Mesendoderm (in vitro differentiated cells): ENCODE measurements around the gene FMN1.

Source experiments
- DNase-seq: peaks from one replicate; pipeline ENCODE4 v3.0.0; 2013
- H2AK5ac ChIP-seq: 2 replicates; pipeline ENCODE4 v1.6.1; 2013; ENCODE audit warnings: low read length, inconsistent platforms
- H2BK120ac ChIP-seq: 2 replicates; pipeline ENCODE4 v1.6.1; 2013; ENCODE audit warnings: low read depth, mild to moderate bottlenecking, low read length, moderate library complexity, mixed read lengths
- H2BK15ac ChIP-seq: replicated peaks from 2 replicates; pipeline ENCODE4 v1.6.1; 2013; ENCODE audit warnings: low read depth, mild to moderate bottlenecking, moderate library complexity
- H2BK5ac ChIP-seq: 2 replicates; pipeline ENCODE4 v1.6.1; 2013; ENCODE audit warnings: low read length, inconsistent platforms
- H3K18ac ChIP-seq: 2 replicates; pipeline ENCODE4 v1.6.1; 2013; ENCODE audit warnings: mild to moderate bottlenecking, low read length, mixed read lengths
- H3K23ac ChIP-seq: one replicate; pipeline ENCODE4 v1.6.1; 2013; ENCODE audit warnings: low read length
- H3K27ac ChIP-seq: 2 replicates; pipeline ENCODE4 v1.5.1; 2013; ENCODE audit warnings: low read depth, mild to moderate bottlenecking, inconsistent platforms, low read length, moderate library complexity
- H3K27me3 ChIP-seq: 2 replicates; pipeline ENCODE4 v1.6.1; 2013; ENCODE audit warnings: low read length, control low read depth, mild to moderate bottlenecking, inconsistent platforms; ENCODE audit not compliant: insufficient read depth, poor library complexity
- H3K36me3 ChIP-seq: 2 replicates; pipeline ENCODE4 v1.6.1; 2013; ENCODE audit warnings: low read length, inconsistent platforms; ENCODE audit not compliant: control insufficient read depth, insufficient read depth
- H3K4ac ChIP-seq: one replicate; pipeline ENCODE4 v1.6.1; 2013; ENCODE audit warnings: low read depth, mild to moderate bottlenecking, low read length, moderate library complexity
- H3K4me1 ChIP-seq: 2 replicates; pipeline ENCODE4 v1.6.1; 2013; ENCODE audit warnings: low read depth, low read length, inconsistent platforms; ENCODE audit not compliant: control insufficient read depth
- H3K4me2 ChIP-seq: 2 replicates; pipeline ENCODE4 v1.6.1; 2013; ENCODE audit warnings: low read length
- H3K4me3 ChIP-seq: 2 replicates; pipeline ENCODE4 v1.5.1; 2013; ENCODE audit warnings: mild to moderate bottlenecking, low read length
- H3K56ac ChIP-seq: one replicate; pipeline ENCODE4 v1.6.1; 2013; ENCODE audit warnings: low read length
- H3K79me1 ChIP-seq: 2 replicates; pipeline ENCODE4 v1.6.1; 2013; ENCODE audit warnings: low read length, inconsistent platforms
- H3K79me2 ChIP-seq: 2 replicates; pipeline ENCODE4 v1.6.1; 2013; ENCODE audit warnings: mild to moderate bottlenecking, low read length; ENCODE audit not compliant: control insufficient read depth, insufficient read depth
- H3K9ac ChIP-seq: 2 replicates; pipeline ENCODE4 v1.6.1; 2013; ENCODE audit warnings: low read length, inconsistent platforms
- H4K5ac ChIP-seq: one replicate; pipeline ENCODE4 v1.6.1; 2013; ENCODE audit warnings: low read length
- H4K8ac ChIP-seq: one replicate; pipeline ENCODE4 v1.6.1; 2013; ENCODE audit warnings: low read depth, mild to moderate bottlenecking, control low read depth, low read length, moderate library complexity
- WGBS: extraction: QIAGEN DNeasy Blood & Tissue Kit; methylation state at CpG from one replicate; pipeline ENCODE4 v1.1.7; 2013; ENCODE audit warnings: low lambda C conversion rate, missing lambda C conversion rate; ENCODE audit not compliant: insufficient coverage; ENCODE audit errors: extremely low coverage; 5-methylcytosine and 5-hydroxymethylcytosine counted together

FMN1 gene

DNA sequence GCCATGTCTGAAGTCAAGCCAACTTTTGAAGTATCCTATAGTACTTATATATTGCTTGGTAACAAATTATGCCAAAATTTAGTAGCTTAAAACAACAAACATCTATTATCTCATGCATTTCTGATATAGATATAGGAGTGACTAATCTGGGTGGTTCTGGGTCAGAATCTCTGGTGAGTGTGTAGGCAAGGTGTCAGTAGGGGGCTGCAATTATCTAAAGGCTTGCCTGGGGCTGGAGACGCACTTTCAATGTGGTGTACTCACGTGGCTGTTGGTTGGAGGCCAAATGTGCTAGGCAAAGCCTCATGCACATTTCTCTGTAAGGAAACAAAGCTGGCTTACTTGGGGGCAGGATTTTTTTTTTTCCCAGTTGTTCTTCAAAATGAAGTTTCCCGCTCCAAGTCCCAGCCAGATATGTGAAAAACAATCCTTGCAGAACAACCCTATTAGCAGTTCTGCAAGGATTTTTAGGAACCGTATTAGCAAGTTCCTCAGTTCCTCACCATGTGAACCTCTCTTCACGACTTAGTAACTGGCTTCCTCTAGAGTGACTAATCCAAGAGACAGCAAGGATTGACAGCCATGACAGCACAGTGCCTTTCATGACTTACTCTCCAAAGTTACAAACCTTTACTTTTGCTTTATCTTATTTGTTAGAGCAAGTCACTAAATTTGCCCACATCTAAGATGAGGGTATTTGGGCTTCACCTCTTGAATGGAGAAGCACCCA lies 450.9 kb downstream of the FMN1 start:
- H4K8ac ChIP-seq: no peak overlapping the region
- no peak overlapping the region for H2BK5ac ChIP-seq
- no peak overlapping the region for H3K56ac ChIP-seq
- no peak overlapping the region for H2BK120ac ChIP-seq
- no peak overlapping the region for H3K23ac ChIP-seq
- H3K27me3 ChIP-seq: no peaks in the 10 kb centered on the region
- no peak overlapping the region for H3K4me3 ChIP-seq
- H2AK5ac ChIP-seq: no peak overlapping the region
- no CpG with 5 or more reads among the region's 5 CpGs for WGBS
- H3K79me1 ChIP-seq: no peaks in the 10 kb centered on the region
- no peaks in the 10 kb centered on the region for H3K79me2 ChIP-seq
- H3K4me2 ChIP-seq: no peak overlapping the region
- H3K9ac ChIP-seq: no peak overlapping the region
- no peak for DNase-seq
- no peaks in the 10 kb centered on the region for H3K36me3 ChIP-seq
- H3K4ac ChIP-seq: no peak overlapping the region
- no peaks in the 10 kb centered on the region for H3K4me1 ChIP-seq
- H4K5ac ChIP-seq: no peak overlapping the region
- H2BK15ac ChIP-seq: no peak overlapping the region
- no peak overlapping the region for H3K27ac ChIP-seq
- H3K18ac ChIP-seq: no peak overlapping the region

GRCh38 chr15:32739522-32740063 lies 454.9 kb downstream of the FMN1 start:
- no peak for DNase-seq
- no peaks in the 10 kb centered on the region for H3K79me1 ChIP-seq
- no peaks in the 10 kb centered on the region for H3K79me2 ChIP-seq
- H3K18ac ChIP-seq: no peak overlapping the region
- H3K23ac ChIP-seq: no peak overlapping the region
- H2BK15ac ChIP-seq: no peak overlapping the region
- no CpG with 5 or more reads among the region's 1 CpG for WGBS
- H3K4me2 ChIP-seq: no peak overlapping the region
- no peak overlapping the region for H2BK120ac ChIP-seq
- H3K4ac ChIP-seq: no peak overlapping the region
- H2AK5ac ChIP-seq: no peak overlapping the region
- H3K36me3 ChIP-seq: no peaks in the 10 kb centered on the region
- no peak overlapping the region for H3K27ac ChIP-seq
- no peak overlapping the region for H4K8ac ChIP-seq
- no peak overlapping the region for H2BK5ac ChIP-seq
- H3K4me3 ChIP-seq: no peak overlapping the region
- no peaks in the 10 kb centered on the region for H3K27me3 ChIP-seq
- no peak overlapping the region for H3K56ac ChIP-seq
- no peak overlapping the region for H3K9ac ChIP-seq
- no peak overlapping the region for H4K5ac ChIP-seq
- H3K4me1 ChIP-seq: no peaks in the 10 kb centered on the region

DNA sequence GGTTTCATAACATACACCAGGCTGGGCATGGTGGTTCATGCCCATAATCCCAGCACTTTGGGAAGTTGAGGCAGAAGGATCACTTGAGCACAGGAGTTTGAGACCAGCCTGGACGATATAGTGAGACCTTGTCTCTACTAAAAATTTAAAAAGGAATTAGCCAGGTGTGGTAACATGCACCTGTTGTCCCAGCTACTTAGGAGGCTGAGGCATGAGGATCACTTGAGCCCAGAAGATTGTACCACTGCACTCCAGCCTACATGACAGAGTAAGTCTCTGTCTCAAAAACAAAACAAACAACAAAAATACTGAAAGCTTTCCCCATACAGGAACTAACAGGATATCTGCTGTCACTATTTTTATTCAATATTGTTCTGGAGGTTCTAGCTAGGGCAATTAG lies 455.8 kb downstream of the FMN1 start:
- Histone ChIP-seq H3K79me1 (no peaks in the 10 kb centered on the region), H4K5ac (no peak overlapping the region), H3K36me3 (no peaks in the 10 kb centered on the region), H3K9ac (no peak overlapping the region), H3K4me2 (no peak overlapping the region), H3K4me3 (no peak overlapping the region), H3K18ac (no peak overlapping the region), H3K27ac (no peak overlapping the region), H2AK5ac (no peak overlapping the region), H3K56ac (no peak overlapping the region), H2BK120ac (no peak overlapping the region), H3K4me1 (no peaks in the 10 kb centered on the region), H2BK5ac (no peak overlapping the region), H3K4ac (no peak overlapping the region), H3K79me2 (no peaks in the 10 kb centered on the region), H3K23ac (no peak overlapping the region), H4K8ac (no peak overlapping the region), H2BK15ac (no peak overlapping the region), H3K27me3 (no peaks in the 10 kb centered on the region)
- no peak for DNase-seq
- no CpG with 5 or more reads among the region's 1 CpG for WGBS

GRCh38 chr15:32737304-32737703 lies 457.2 kb downstream of the FMN1 start:
- no peak overlapping the region for H3K56ac ChIP-seq
- no peak overlapping the region for H3K4ac ChIP-seq
- H3K79me1 ChIP-seq: no peaks in the 10 kb centered on the region
- H2BK15ac ChIP-seq: no peak overlapping the region
- H3K27me3 ChIP-seq: no peaks in the 10 kb centered on the region
- H3K79me2 ChIP-seq: no peaks in the 10 kb centered on the region
- no peak for DNase-seq
- no peaks in the 10 kb centered on the region for H3K4me1 ChIP-seq
- no peaks in the 10 kb centered on the region for H3K36me3 ChIP-seq
- H2BK120ac ChIP-seq: no peak overlapping the region
- no peak overlapping the region for H3K4me2 ChIP-seq
- WGBS: no CpG with 5 or more reads among the region's 4 CpGs
- H3K27ac ChIP-seq: no peak overlapping the region
- H2BK5ac ChIP-seq: no peak overlapping the region
- H3K4me3 ChIP-seq: no peak overlapping the region
- no peak overlapping the region for H3K9ac ChIP-seq
- no peak overlapping the region for H4K8ac ChIP-seq
- no peak overlapping the region for H2AK5ac ChIP-seq
- H3K18ac ChIP-seq: no peak overlapping the region
- no peak overlapping the region for H3K23ac ChIP-seq
- H4K5ac ChIP-seq: no peak overlapping the region

- Histone ChIP-seq H3K23ac (no peak overlapping the region), H4K5ac (no peak overlapping the region), H3K27ac (no peak overlapping the region), H3K4me1 (no peaks in the 10 kb centered on the region), H4K8ac (no peak overlapping the region), H2AK5ac (no peak overlapping the region), H3K9ac (no peak overlapping the region), H2BK5ac (no peak overlapping the region), H2BK15ac (no peak overlapping the region), H3K36me3 (no peaks in the 10 kb centered on the region), H3K56ac (no peak overlapping the region), H3K79me1 (no peaks in the 10 kb centered on the region), H2BK120ac (no peak overlapping the region), H3K4me3 (no peak overlapping the region), H3K18ac (no peak overlapping the region), H3K4ac (no peak overlapping the region), H3K27me3 (no peaks in the 10 kb centered on the region), H3K79me2 (no peaks in the 10 kb centered on the region), H3K4me2 (no peak overlapping the region)
- WGBS: no CpG with 5 or more reads among the region's 2 CpGs
- DNase-seq: no peak
Observed at GRCh38 chr15:32736701-32737061, 457.8 kb downstream of the FMN1 start.
